ENCODE measurements around the gene IPPK.

IPPK gene

DNA sequence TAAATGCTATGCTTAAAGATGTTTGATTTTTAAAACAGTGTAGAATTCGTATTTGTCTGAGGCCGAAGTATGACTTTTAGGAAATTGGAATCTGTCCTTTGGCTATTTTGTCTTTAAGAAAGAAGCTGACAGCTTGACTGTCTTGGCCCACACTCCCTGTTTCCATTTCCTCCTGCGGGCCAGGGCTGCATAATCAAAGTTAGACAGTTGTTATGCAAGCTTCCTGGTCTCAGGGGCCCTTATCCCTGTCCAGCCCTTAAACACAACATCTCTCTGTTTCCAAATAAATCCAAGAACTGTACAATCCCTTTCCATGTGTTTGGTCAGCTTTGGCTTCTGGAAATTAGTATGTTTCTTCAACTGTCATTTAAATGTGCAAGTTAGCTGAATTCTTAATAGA lies 79.6 kb downstream of the IPPK start:
- Histone ChIP-seq H3K4me1 (ENCODE audit: control insufficient read depth, insufficient read depth, low read length) (no peaks in the 10 kb centered on the region), H3K27ac (ENCODE audit: extremely low read depth, low read depth, low read length) (no peak overlapping the region), H3K9me3 (ENCODE audit: control insufficient read depth, insufficient read depth, low read depth, low read length) (no peaks in the 10 kb centered on the region), H3K4me3 (ENCODE audit: low read depth, low read length) (no peak overlapping the region), H3K36me3 (ENCODE audit: control insufficient read depth in 2 of 2, insufficient read depth in 1 of 2, low read length in 2 of 2) (no peaks in the 10 kb centered on the region)
- CTCF ChIA-PET, result interaction anchor here (0.6 kb wide), 1 partner anchor 24 kb away, joined by 3 read pairs; no protein-coding TSS in a partner anchor
- TF ChIP-seq, protein P1, sequence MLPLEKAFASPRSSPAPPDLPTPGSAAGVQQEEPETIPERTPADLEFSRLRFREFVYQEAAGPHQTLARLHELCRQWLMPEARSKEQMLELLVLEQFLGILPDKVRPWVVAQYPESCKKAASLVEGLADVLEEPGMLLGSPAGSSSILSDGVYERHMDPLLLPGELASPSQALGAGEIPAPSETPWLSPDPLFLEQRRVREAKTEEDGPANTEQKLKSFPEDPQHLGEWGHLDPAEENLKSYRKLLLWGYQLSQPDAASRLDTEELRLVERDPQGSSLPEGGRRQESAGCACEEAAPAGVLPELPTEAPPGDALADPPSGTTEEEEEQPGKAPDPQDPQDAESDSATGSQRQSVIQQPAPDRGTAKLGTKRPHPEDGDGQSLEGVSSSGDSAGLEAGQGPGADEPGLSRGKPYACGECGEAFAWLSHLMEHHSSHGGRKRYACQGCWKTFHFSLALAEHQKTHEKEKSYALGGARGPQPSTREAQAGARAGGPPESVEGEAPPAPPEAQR (tag by site-specific recombination; IDR thresholded peaks at IDR 0.05), result no peak
- TF ChIP-seq ZNF658 (tag by site-specific recombination; IDR thresholded peaks at IDR 0.05) (no peak), ZNF529 (tag by site-specific recombination; IDR thresholded peaks at IDR 0.05; ENCODE audit: insufficient replicate concordance) (no peak), ZNF146 (tag by site-specific recombination; IDR thresholded peaks at IDR 0.05) (no peak), ZBTB48 (tag by site-specific recombination; IDR thresholded peaks at IDR 0.05) (no peak), ZNF274 (IDR thresholded peaks at IDR 0.05; ENCODE audit: low read length) (no peak), ZNF274 (tag by site-specific recombination; IDR thresholded peaks at IDR 0.05; ENCODE audit: borderline replicate concordance) (no peak), ZNF629 (tag by site-specific recombination; IDR thresholded peaks at IDR 0.05) (no peak), ZNF214 (tag by site-specific recombination; IDR thresholded peaks at IDR 0.05; ENCODE audit: borderline replicate concordance) (no peak), ZNF660 (tag by site-specific recombination; IDR thresholded peaks at IDR 0.05) (no peak), ZNF311 (tag by site-specific recombination; IDR thresholded peaks at IDR 0.05; ENCODE audit: borderline replicate concordance) (no peak), ZNF560 (tag by site-specific recombination; IDR thresholded peaks at IDR 0.05; ENCODE audit: borderline replicate concordance) (no peak)
- TF ChIP-seq, protein P2, sequence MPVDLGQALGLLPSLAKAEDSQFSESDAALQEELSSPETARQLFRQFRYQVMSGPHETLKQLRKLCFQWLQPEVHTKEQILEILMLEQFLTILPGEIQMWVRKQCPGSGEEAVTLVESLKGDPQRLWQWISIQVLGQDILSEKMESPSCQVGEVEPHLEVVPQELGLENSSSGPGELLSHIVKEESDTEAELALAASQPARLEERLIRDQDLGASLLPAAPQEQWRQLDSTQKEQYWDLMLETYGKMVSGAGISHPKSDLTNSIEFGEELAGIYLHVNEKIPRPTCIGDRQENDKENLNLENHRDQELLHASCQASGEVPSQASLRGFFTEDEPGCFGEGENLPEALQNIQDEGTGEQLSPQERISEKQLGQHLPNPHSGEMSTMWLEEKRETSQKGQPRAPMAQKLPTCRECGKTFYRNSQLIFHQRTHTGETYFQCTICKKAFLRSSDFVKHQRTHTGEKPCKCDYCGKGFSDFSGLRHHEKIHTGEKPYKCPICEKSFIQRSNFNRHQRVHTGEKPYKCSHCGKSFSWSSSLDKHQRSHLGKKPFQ (tag by site-specific recombination; IDR thresholded peaks at IDR 0.05), result no peak
- POLR2A ChIA-PET, result no interaction called here

DNA sequence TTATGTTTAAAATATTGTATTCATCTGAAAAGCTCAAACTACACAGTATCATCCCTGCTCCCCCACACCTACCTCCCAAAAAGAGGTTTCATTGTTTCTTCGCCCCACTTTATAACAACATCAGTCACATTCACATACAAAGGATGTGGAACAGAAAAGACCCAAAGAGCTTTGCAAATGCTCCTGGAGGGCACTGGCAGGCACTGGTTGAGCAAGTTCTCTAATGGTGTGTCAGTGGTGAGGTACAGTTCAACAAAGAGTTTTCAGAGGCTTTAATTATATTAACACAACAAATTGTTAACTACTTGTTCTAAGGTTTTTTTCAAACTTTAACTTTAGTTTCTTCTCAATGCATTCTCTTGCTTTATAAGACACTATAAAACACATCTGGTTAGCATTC lies 80.0 kb downstream of the IPPK start:
- CTCF ChIA-PET, result interaction anchor here (0.6 to 0.7 kb wide), 2 partner anchors 24 to 1672 kb away, joined by 3 read pairs; no protein-coding TSS in a partner anchor
- H3K36me3 ChIP-seq (ENCODE audit: control insufficient read depth in 2 of 2, insufficient read depth in 1 of 2, low read length in 2 of 2), result no peaks in the 10 kb centered on the region
- H3K4me3 ChIP-seq (ENCODE audit: low read depth, low read length), result no peak overlapping the region
- TF ChIP-seq ZNF624 (tag by site-specific recombination; IDR thresholded peaks at IDR 0.05), result no peak
- TF ChIP-seq ZNF621 (tag by site-specific recombination; IDR thresholded peaks at IDR 0.05), result no peak
- no peak for TF ChIP-seq ZNF140 (tag by site-specific recombination; IDR thresholded peaks at IDR 0.05)
- TF ChIP-seq, protein P3, sequence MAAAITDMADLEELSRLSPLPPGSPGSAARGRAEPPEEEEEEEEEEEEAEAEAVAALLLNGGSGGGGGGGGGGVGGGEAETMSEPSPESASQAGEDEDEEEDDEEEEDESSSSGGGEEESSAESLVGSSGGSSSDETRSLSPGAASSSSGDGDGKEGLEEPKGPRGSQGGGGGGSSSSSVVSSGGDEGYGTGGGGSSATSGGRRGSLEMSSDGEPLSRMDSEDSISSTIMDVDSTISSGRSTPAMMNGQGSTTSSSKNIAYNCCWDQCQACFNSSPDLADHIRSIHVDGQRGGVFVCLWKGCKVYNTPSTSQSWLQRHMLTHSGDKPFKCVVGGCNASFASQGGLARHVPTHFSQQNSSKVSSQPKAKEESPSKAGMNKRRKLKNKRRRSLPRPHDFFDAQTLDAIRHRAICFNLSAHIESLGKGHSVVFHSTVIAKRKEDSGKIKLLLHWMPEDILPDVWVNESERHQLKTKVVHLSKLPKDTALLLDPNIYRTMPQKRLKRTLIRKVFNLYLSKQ (tag by site-specific recombination; IDR thresholded peaks at IDR 0.05; ENCODE audit: borderline replicate concordance), result no peak
- TF ChIP-seq GFI1B (tag by site-specific recombination; IDR thresholded peaks at IDR 0.05), result no peak
- no peak for TF ChIP-seq ZNF585B (tag by site-specific recombination; IDR thresholded peaks at IDR 0.05)
- TF ChIP-seq WT1 (tag by site-specific recombination; IDR thresholded peaks at IDR 0.05), result no peak
- TF ChIP-seq ZSCAN16 (tag by site-specific recombination; IDR thresholded peaks at IDR 0.05), result no peak
- no peak for TF ChIP-seq MYNN (tag by site-specific recombination; IDR thresholded peaks at IDR 0.05; ENCODE audit: borderline replicate concordance)
- TF ChIP-seq ZSCAN23 (tag by site-specific recombination; IDR thresholded peaks at IDR 0.05), result no peak
- no peak for TF ChIP-seq ZNF777 (tag by site-specific recombination; IDR thresholded peaks at IDR 0.05; ENCODE audit: borderline replicate concordance)
- TF ChIP-seq, protein P4, sequence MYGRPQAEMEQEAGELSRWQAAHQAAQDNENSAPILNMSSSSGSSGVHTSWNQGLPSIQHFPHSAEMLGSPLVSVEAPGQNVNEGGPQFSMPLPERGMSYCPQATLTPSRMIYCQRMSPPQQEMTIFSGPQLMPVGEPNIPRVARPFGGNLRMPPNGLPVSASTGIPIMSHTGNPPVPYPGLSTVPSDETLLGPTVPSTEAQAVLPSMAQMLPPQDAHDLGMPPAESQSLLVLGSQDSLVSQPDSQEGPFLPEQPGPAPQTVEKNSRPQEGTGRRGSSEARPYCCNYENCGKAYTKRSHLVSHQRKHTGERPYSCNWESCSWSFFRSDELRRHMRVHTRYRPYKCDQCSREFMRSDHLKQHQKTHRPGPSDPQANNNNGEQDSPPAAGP (tag by site-specific recombination; IDR thresholded peaks at IDR 0.05), result no peak
- TF ChIP-seq, protein P5, sequence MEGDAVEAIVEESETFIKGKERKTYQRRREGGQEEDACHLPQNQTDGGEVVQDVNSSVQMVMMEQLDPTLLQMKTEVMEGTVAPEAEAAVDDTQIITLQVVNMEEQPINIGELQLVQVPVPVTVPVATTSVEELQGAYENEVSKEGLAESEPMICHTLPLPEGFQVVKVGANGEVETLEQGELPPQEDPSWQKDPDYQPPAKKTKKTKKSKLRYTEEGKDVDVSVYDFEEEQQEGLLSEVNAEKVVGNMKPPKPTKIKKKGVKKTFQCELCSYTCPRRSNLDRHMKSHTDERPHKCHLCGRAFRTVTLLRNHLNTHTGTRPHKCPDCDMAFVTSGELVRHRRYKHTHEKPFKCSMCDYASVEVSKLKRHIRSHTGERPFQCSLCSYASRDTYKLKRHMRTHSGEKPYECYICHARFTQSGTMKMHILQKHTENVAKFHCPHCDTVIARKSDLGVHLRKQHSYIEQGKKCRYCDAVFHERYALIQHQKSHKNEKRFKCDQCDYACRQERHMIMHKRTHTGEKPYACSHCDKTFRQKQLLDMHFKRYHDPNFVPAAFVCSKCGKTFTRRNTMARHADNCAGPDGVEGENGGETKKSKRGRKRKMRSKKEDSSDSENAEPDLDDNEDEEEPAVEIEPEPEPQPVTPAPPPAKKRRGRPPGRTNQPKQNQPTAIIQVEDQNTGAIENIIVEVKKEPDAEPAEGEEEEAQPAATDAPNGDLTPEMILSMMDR (tag by site-specific recombination; IDR thresholded peaks at IDR 0.05), result no peak
- TF ChIP-seq, protein P6, sequence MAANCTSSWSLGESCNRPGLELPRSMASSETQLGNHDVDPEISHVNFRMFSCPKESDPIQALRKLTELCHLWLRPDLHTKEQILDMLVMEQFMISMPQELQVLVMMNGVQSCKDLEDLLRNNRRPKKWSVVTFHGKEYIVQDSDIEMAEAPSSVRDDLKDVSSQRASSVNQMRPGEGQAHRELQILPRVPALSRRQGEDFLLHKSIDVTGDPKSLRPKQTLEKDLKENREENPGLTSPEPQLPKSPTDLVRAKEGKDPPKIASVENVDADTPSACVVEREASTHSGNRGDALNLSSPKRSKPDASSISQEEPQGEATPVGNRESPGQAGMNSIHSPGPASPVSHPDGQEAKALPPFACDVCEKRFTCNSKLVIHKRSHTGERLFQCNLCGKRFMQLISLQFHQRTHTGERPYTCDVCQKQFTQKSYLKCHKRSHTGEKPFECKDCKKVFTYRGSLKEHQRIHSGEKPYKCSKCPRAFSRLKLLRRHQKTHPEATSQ (tag by site-specific recombination; IDR thresholded peaks at IDR 0.05), result no peak
- H3K9me3 ChIP-seq (ENCODE audit: control insufficient read depth, insufficient read depth, low read depth, low read length), result no peaks in the 10 kb centered on the region
- POLR2A ChIA-PET, result no interaction called here
- H3K27ac ChIP-seq (ENCODE audit: extremely low read depth, low read depth, low read length), result no peak overlapping the region
- no peaks in the 10 kb centered on the region for H3K4me1 ChIP-seq (ENCODE audit: control insufficient read depth, insufficient read depth, low read length)

Measured in HEK293 (cell line).